ENCODE data around the gene SDK1. TPM values are rescaled to one million over a fixed set of nuclear protein-coding genes. Genes with fewer than 3 reads are reported as not detected.

The SDK1 gene
- polyA plus RNA-seq, 3 donors: 3.2 to 6.6 (median 3.3) TPM

- WGBS, 3 donors: 58 to 79% (median 70%) methylated on average over 4 of the region's 4 CpGs
- no peak overlapping the region for H3K27ac ChIP-seq (ENCODE audit: low read depth, low read length)
Observed at GRCh38 chr7:3432911-3433310, 131.9 kb downstream of the SDK1 start.

- H3K27ac ChIP-seq (ENCODE audit: low read depth, low read length): no peak overlapping the region
- 88 to 96% (median 92%) methylated on average over 4 of the region's 4 CpGs for WGBS, 3 donors
Observed at GRCh38 chr7:3434611-3435010, 133.6 kb downstream of the SDK1 start.

- WGBS, 3 donors: 86 to 96% (median 89%) methylated on average over 2 of the region's 2 CpGs
- no peak overlapping the region for H3K27ac ChIP-seq (ENCODE audit: low read depth, low read length)
Observed at GRCh38 chr7:3436112-3436511, 135.1 kb downstream of the SDK1 start.

GRCh38 chr7:3436746-3437145 lies 135.7 kb downstream of the SDK1 start:
- 81 to 89% (median 87%) methylated on average over 5 of the region's 5 CpGs for WGBS, 3 donors
- H3K27ac ChIP-seq (ENCODE audit: low read depth, low read length): no peak overlapping the region

GRCh38 chr7:3437467-3437866 lies 136.4 kb downstream of the SDK1 start:
- 82 to 84% (median 83%) methylated on average over 6 of the region's 6 CpGs for WGBS, 3 donors

GRCh38 chr7:3438352-3438751 lies 137.3 kb downstream of the SDK1 start:
- H3K27ac ChIP-seq (ENCODE audit: low read depth, low read length): no peak overlapping the region
- WGBS, 3 donors: 89 to 92% (median 90%) methylated on average over 4 of the region's 4 CpGs

More at GRCh38 chr7:3437467-3437866, 136.4 kb downstream of the SDK1 start:
- H3K27ac ChIP-seq (ENCODE audit: low read depth, low read length): no peak overlapping the region

GRCh38 chr7:3439333-3440030 lies 138.4 kb downstream of the SDK1 start:
- 61 to 84% (median 65%) methylated on average over 3 of the region's 3 CpGs for WGBS, 3 donors
- no peak overlapping the region for H3K27ac ChIP-seq (ENCODE audit: low read depth, low read length)

- 58 to 72% (median 60%) methylated on average over 2 of the region's 2 CpGs for WGBS, 3 donors
Observed at GRCh38 chr7:3440509-3440908, 139.5 kb downstream of the SDK1 start.

GRCh38 chr7:3443716-3444115 lies 142.7 kb downstream of the SDK1 start:
- H3K27ac ChIP-seq (ENCODE audit: low read depth, low read length): no peak overlapping the region
- WGBS, 3 donors: 88 to 94% (median 91%) methylated on average over 5 of the region's 5 CpGs

More at GRCh38 chr7:3440509-3440908, 139.5 kb downstream of the SDK1 start:
- no peak overlapping the region for H3K27ac ChIP-seq (ENCODE audit: low read depth, low read length)

- H3K27ac ChIP-seq (ENCODE audit: low read depth, low read length): no peak overlapping the region
- 78 to 93% (median 83%) methylated on average over 2 of the region's 2 CpGs for WGBS, 3 donors
Observed at GRCh38 chr7:3446786-3447185, 145.7 kb downstream of the SDK1 start.

- WGBS, 3 donors: 52 to 87% (median 77%) methylated on average over 4 of the region's 4 CpGs
- H3K27ac ChIP-seq (ENCODE audit: low read depth, low read length): no peak overlapping the region
Observed at GRCh38 chr7:3451701-3452100, 150.6 kb downstream of the SDK1 start.

GRCh38 chr7:3453398-3453797 lies 152.3 kb downstream of the SDK1 start:
- H3K27ac ChIP-seq (ENCODE audit: low read depth, low read length): no peak overlapping the region
- WGBS, 3 donors: 82 to 90% (median 88%) methylated on average over 3 of the region's 3 CpGs

- WGBS, 3 donors: 84 to 98% (median 91%) methylated on average over 1 of the region's 1 CpG
- no peak overlapping the region for H3K27ac ChIP-seq (ENCODE audit: low read depth, low read length)
Observed at GRCh38 chr7:3455806-3456595, 154.9 kb downstream of the SDK1 start.

GRCh38 chr7:3459111-3459510 lies 158.1 kb downstream of the SDK1 start:
- no peak overlapping the region for H3K27ac ChIP-seq (ENCODE audit: low read depth, low read length)
- 86 to 97% (median 90%) methylated on average over 2 of the region's 2 CpGs for WGBS, 3 donors

- 88 to 89% (median 89%) methylated on average over 8 of the region's 8 CpGs for WGBS, 3 donors
- no peak overlapping the region for H3K27ac ChIP-seq (ENCODE audit: low read depth, low read length)
Observed at GRCh38 chr7:3461923-3462322, 160.9 kb downstream of the SDK1 start.

- H3K27ac ChIP-seq (ENCODE audit: low read depth, low read length): no peak overlapping the region
- WGBS, 3 donors: 59 to 79% (median 71%) methylated on average over 1 of the region's 1 CpG
Observed at GRCh38 chr7:3463696-3464095, 162.6 kb downstream of the SDK1 start.

- 81 to 93% (median 85%) methylated on average over 9 of the region's 9 CpGs for WGBS, 3 donors
- H3K27ac ChIP-seq (ENCODE audit: low read depth, low read length): no peak overlapping the region
Observed at GRCh38 chr7:3464900-3465622, 164.0 kb downstream of the SDK1 start.

GRCh38 chr7:3466261-3466660 lies 165.2 kb downstream of the SDK1 start:
- WGBS, 3 donors: 57 to 69% (median 67%) methylated on average over 4 of the region's 4 CpGs
- H3K27ac ChIP-seq (ENCODE audit: low read depth, low read length): no peak overlapping the region

- no peak overlapping the region for H3K27ac ChIP-seq (ENCODE audit: low read depth, low read length)
- 62 to 72% (median 67%) methylated on average over 3 of the region's 3 CpGs for WGBS, 3 donors
Observed at GRCh38 chr7:3469641-3470040, 168.6 kb downstream of the SDK1 start.
